ENCODE measurements around the gene TEX13D.

Gene TEX13D

GRCh38 chrX:124335598-124335997, 3.1 kb downstream of the TEX13D start:
- Histone ChIP-seq H3K36me3 (no peaks in the 10 kb centered on the region), H3K27ac (no peak overlapping the region), H3K4me3 (no peak overlapping the region), H4K20me1 (peaks cover 7% of the 10 kb centered on the region; the same call in 1 of the 2 replicates), H3K9ac (no peak overlapping the region), H3K9me3 (peaks cover 17% of the 10 kb centered on the region), H3K4me1 (0 out of 2 replicates have a peak, but pooled peaks cover 4% of the 10 kb centered on the region), H3K4me2 (no peak overlapping the region), H3K27me3 (peaks cover 65% of the 10 kb centered on the region)
- TF ChIP-seq Cebpa-rat (IDR thresholded peaks at IDR 0.05) = no peak

- Histone ChIP-seq H3K36me3 (no peaks in the 10 kb centered on the region), H3K9me3 (peaks cover 10% of the 10 kb centered on the region), H3K4me1 (0 out of 2 replicates have a peak, but pooled peaks cover 4% of the 10 kb centered on the region), H3K4me2 (no peak overlapping the region), H3K9ac (no peak overlapping the region), H3K27me3 (peaks cover 69% of the 10 kb centered on the region), H3K27ac (no peak overlapping the region), H3K4me3 (no peak overlapping the region), H4K20me1 (peaks cover 7% of the 10 kb centered on the region; the same call in 1 of the 2 replicates)
- TF ChIP-seq Cebpa-rat (IDR thresholded peaks at IDR 0.05) = no peak
Observed at GRCh38 chrX:124337916-124338315, 5.5 kb downstream of the TEX13D start.

DNA sequence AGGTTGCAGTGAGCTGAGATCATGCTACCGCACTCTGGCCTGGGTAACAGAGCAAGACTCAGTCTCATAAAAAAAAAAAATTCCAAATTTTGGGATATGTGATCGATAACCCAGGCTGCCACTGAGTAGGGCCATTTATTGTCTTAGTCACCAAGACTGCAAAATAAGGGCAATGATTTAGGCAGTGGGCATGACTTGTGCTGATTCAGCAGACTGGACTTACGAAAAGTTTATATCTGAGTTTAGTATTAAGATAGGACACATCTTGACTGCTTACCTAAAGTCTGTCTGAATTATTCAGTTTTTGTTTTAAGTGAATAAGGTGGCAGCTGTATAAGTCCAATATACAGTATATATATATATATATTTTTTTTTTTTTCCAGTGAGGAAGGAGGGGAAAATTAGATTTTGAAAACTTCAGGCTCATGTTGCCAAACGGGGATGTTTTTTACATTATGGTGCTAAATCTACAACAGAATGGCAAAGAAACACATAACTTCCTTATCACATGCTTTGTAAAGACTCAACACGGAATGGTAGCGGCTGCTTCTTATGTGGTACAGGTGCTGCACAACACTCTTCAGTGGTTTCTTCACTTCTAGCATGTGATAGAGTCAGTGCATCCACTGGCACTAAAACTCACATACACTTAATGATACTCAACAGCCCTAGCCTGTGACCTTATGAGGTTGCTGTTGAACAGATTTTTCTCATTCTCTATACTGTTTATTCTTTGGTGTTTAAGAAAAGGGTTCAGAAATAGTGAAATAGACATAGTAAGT, 6.5 kb downstream of the TEX13D start:
- TF ChIP-seq Cebpa-rat (IDR thresholded peaks at IDR 0.05) = no peak
- no peak overlapping the region for H3K4me3 ChIP-seq
- H3K36me3 ChIP-seq = no peaks in the 10 kb centered on the region
- H3K4me1 ChIP-seq = 0 out of 2 replicates have a peak, but pooled peaks cover 4% of the 10 kb centered on the region
- H4K20me1 ChIP-seq = peaks cover 7% of the 10 kb centered on the region; the same call in 1 of the 2 replicates
- no peak overlapping the region for H3K4me2 ChIP-seq
- peaks cover 78% of the 10 kb centered on the region for H3K27me3 ChIP-seq
- no peak overlapping the region for H3K9ac ChIP-seq
- no peak overlapping the region for H3K27ac ChIP-seq
- 0 out of 2 replicates have a peak, but pooled peaks cover under 1% of the 10 kb centered on the region for H3K9me3 ChIP-seq

DNA sequence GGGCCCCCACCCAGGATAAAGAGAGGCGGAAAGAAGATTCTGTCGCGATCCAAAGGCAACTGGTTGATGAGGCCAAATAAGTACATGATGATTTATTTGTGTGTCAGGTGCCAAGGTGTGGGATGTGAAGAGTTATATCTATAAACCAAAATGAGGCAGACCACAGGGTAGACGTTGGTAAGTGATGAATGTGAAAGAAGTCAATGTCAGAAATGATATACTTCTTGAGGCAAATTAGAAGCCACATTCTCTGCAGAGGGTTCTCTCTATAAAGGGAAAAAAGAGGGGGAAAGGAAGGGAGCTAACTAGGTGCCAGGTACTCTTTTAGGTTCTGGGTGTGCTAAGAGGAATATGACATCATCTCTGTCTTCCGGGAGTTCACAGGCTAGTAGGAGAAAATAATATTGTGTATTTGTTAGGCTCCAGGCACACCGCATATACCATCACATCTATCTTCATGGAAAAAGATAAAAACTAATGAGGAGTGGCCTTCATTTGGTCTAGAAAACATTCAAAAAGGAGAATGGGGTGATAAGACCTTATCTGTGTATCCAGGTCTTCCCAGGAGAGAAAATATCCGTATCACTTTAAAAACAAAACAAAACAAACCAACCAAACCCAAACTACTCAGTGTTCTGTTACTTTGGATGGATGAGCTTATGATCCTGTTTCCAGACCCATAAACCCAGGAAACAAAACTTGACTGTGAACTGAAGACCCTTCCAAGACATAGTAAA, 9.1 kb downstream of the TEX13D start:
- Histone ChIP-seq H3K4me2 (no peak overlapping the region), H3K36me3 (no peaks in the 10 kb centered on the region), H3K9ac (no peak overlapping the region), H3K27me3 (peaks cover 85% of the 10 kb centered on the region), H3K9me3 (no peaks in the 10 kb centered on the region), H3K4me3 (no peak overlapping the region), H3K27ac (no peak overlapping the region), H3K4me1 (no peaks in the 10 kb centered on the region), H4K20me1 (peaks cover 7% of the 10 kb centered on the region; the same call in 1 of the 2 replicates)
- TF ChIP-seq Cebpa-rat (IDR thresholded peaks at IDR 0.05) = no peak

DNA sequence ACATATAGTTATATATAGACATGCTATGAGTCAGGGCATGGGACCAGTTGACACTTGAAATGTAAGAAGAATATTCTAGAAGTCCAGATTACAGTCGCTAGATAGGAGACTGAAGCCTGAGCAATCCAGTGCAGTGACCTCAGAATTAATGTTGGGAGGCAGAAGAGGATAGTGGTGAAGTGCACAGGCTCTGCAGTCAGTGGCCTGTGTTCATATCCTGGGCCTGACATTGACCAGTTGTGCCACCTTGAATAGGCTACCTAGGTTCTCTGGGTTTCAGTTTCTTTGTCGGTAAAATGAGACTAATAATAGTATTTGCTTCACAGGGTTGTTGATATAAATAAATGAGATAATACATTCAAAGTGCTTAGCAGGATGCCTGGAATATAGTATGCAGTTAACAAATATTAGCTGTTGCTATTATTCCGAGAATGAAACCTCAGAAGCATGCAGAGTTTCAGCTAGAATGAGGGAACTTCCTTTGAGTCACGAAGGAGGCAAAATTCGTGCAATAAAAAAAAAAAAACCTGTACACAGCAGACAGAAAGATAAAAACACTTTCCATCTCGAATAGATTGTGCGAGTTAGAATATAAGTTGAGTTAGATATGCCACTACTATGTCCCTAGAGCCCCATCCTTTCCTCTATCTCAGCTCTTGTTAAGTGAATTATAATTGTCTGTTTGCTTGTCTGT, 9.9 kb downstream of the TEX13D start:
- TF ChIP-seq Cebpa-rat (IDR thresholded peaks at IDR 0.05) = no peak

DNA sequence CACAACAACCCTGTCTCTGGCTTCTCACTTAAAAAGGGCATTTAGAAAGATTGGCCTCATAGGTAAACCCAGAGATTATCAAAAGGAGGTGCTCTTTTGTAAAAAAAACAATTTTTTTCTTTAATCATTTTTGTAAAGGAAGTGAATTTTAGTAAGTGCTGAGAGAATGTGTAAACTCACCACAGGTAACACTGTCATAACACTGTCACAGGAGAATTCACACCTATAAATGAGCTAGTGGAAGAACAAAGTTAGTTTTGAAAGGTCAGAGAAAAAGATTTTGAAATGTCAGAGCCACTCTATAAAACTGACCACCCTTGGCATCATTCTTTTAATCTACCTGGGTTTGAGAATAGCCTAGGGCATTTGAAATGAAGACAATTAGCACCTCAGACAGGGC, 10.6 kb downstream of the TEX13D start:
- Histone ChIP-seq H3K9ac (no peak overlapping the region), H3K36me3 (no peaks in the 10 kb centered on the region), H3K4me1 (no peaks in the 10 kb centered on the region), H3K4me3 (no peak overlapping the region), H3K27ac (no peak overlapping the region), H3K27me3 (peaks cover 85% of the 10 kb centered on the region), H3K9me3 (no peaks in the 10 kb centered on the region), H3K4me2 (no peak overlapping the region), H4K20me1 (peaks cover 10% of the 10 kb centered on the region; the same call in 1 of the 2 replicates)
- no peak for TF ChIP-seq Cebpa-rat (IDR thresholded peaks at IDR 0.05)

More for the DNA sequence above, 9.9 kb downstream of the TEX13D start:
- H3K4me3 ChIP-seq = no peak overlapping the region
- H3K9me3 ChIP-seq = no peaks in the 10 kb centered on the region
- peaks cover 85% of the 10 kb centered on the region for H3K27me3 ChIP-seq
- H3K4me2 ChIP-seq = no peak overlapping the region
- H4K20me1 ChIP-seq = peaks cover 10% of the 10 kb centered on the region; the same call in 1 of the 2 replicates
- H3K36me3 ChIP-seq = no peaks in the 10 kb centered on the region
- H3K9ac ChIP-seq = no peak overlapping the region
- no peaks in the 10 kb centered on the region for H3K4me1 ChIP-seq
- no peak overlapping the region for H3K27ac ChIP-seq

DNA sequence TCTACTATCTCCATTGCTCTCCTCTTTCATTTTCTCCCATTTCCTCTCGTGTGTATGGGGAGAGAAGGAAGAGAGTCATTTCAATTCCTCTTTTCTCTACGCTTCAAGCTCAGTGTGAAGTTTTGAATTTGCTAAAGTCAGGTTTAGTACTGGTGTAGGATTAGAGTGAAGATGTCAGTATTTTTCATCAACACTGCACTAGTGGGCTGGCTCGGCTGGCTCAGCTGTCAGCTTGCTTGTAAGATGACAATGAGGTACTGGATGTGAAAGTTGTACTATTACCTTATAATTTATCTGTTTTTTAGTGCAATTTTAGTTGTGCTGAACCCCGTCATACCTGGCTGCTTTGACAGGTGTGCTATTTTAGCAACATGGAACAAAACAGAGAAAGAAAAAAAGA, 11.8 kb downstream of the TEX13D start:
- Histone ChIP-seq H3K36me3 (no peaks in the 10 kb centered on the region), H3K4me2 (no peak overlapping the region), H3K9me3 (no peaks in the 10 kb centered on the region), H3K9ac (no peak overlapping the region), H3K27ac (no peak overlapping the region), H3K4me3 (no peak overlapping the region), H3K27me3 (peaks cover 87% of the 10 kb centered on the region), H3K4me1 (no peaks in the 10 kb centered on the region), H4K20me1 (peaks cover 10% of the 10 kb centered on the region; the same call in 1 of the 2 replicates)
- TF ChIP-seq Cebpa-rat (IDR thresholded peaks at IDR 0.05) = no peak

DNA sequence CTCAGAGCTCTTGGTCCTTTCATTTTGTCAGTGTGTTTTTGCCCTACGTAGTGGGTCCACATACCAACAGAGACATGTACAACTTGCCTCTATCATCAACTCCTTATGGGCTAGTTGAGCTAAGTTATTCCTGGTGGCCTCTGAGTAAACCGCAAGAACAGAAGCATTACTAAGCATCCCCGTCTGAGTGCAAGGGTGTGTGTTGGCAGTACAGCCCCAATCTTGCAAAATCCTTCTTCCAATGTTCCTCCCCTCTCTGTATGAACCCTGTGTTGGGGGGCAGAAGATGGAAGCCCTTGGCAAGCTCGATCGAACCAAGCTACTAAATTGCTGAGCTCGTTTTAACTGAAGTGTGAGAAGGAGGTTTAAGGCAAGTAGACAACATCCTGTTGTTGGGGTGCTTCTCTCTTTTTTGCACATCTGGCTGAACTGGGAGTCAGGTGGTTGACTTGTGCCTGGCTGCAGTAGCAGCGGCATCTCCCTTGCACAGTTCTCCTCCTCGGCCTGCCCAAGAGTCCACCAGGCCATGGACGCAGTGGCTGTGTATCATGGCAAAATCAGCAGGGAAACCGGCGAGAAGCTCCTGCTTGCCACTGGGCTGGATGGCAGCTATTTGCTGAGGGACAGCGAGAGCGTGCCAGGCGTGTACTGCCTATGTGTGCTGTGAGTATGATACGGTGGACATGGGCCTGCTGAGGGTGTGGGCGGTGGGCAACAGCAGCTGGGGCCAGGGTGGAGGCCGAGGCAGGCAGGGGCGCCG, 13.8 kb downstream of the TEX13D start, which contains the start of gene SH2D1A:
Gene SH2D1A, plus strand, starts transcription at position 447 of the 760 bp plus-strand sequence. Its CDS starts 80 bp downstream, at position 527.
- Histone ChIP-seq H3K9me3 (no peaks in the 10 kb centered on the region), H3K4me2 (no peak within 1 kb of the TSS), H3K4me3 (no peak within 1 kb of the TSS), H3K27me3 (peaks cover 79% of the 10 kb centered on the region), H3K36me3 (no peaks in the 10 kb centered on the region), H4K20me1 (peaks cover 10% of the 10 kb centered on the region; the same call in 1 of the 2 replicates), H3K4me1 (no peaks in the 10 kb centered on the region), H3K27ac (no peak within 1 kb of the TSS), H3K9ac (no peak within 1 kb of the TSS)
- no peak for TF ChIP-seq Cebpa-rat (IDR thresholded peaks at IDR 0.05)

DNA sequence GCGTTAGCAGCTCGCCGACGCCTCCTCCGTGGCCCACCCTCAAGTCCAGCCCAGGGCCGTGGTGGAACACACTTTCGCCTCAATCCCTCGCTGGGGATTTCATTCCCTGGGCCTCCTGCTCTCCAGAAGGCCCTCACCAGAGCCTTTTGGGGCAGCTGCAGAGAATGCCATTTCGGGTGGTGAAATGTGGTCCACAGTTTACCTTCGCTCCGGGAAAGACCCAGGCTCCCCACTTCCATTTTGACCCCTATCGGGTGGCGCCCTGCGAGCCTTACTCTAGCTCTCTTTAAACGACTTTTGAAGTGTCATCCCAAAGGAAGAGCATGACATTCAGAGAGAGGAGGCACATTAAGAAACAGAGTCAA, 14.4 kb downstream of the TEX13D start:
- Histone ChIP-seq H3K27me3 (peaks cover 73% of the 10 kb centered on the region), H4K20me1 (peaks cover 10% of the 10 kb centered on the region; the same call in 1 of the 2 replicates), H3K4me3 (no peak overlapping the region), H3K27ac (no peak overlapping the region), H3K4me1 (no peaks in the 10 kb centered on the region), H3K4me2 (no peak overlapping the region), H3K36me3 (no peaks in the 10 kb centered on the region), H3K9me3 (no peaks in the 10 kb centered on the region), H3K9ac (no peak overlapping the region)
- TF ChIP-seq Cebpa-rat (IDR thresholded peaks at IDR 0.05) = no peak
